HG02588 (cell line): ENCODE results near the gene PCDHGA3.
"Not testable (repeated sequence)": the region's sequence is repeated elsewhere in the genome, so short reads cannot be mapped to it uniquely, and the experiment has no call there.

Experiments used
- ATAC-seq: cut with Tn5 transposase; IDR thresholded peaks from one replicate; pipeline ENCODE4 v1.9.1; 2021; ENCODE audit warnings: mild to moderate bottlenecking, moderate library complexity; ENCODE audit not compliant: unreplicated experiment

The PCDHGA3 gene

DNA sequence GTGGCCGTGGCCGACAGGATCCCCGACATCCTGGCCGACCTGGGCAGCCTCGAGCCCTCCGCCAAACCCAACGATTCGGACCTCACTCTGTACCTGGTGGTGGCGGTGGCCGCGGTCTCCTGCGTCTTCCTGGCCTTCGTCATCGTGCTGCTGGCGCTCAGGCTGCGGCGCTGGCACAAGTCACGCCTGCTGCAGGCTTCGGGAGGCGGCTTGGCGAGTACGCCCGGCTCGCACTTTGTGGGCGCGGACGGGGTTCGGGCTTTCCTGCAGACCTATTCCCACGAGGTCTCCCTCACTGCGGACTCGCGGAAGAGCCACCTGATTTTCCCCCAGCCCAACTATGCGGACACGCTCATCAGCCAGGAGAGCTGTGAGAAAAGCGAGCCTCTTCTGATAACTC lies 2.4 kb downstream of the PCDHGA3 start:
- not testable (repeated sequence) for ATAC-seq

DNA sequence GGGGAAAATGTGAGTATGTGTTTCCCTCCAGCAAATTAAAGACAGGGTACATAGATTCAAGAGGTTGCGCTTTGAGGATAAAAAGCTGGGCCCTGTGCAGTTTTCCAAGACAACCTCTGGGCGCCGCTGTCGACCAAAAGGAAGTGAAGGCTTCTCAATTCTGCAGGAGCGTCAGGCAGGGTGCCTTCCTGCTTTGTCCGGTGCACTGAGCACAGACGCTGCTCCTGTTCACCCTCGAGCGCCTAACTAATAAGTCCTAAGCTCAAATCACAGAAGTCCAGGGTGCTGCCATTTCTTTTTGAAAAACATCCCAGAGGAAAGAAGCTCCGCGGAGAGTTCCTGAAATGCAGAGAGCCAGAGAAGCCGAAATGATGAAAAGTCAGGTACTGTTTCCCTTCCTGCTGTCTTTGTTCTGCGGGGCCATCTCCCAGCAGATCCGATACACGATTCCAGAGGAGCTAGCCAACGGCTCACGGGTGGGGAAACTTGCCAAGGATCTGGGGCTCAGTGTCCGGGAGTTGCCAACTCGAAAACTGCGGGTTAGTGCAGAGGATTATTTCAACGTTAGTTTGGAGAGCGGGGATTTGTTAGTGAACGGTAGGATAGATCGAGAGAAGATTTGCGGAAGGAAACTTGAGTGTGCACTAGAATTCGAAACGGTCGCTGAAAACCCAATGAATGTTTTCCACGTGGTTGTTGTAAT lies 6.4 kb downstream of the PCDHGA3 start, which contains the start of gene PCDHGB1:
PCDHGB1 (plus strand) TSS at position 183 of the 703 bp plus-strand sequence; CDS start at position 345, 162 bp downstream.
- ATAC-seq, result no peak

DNA sequence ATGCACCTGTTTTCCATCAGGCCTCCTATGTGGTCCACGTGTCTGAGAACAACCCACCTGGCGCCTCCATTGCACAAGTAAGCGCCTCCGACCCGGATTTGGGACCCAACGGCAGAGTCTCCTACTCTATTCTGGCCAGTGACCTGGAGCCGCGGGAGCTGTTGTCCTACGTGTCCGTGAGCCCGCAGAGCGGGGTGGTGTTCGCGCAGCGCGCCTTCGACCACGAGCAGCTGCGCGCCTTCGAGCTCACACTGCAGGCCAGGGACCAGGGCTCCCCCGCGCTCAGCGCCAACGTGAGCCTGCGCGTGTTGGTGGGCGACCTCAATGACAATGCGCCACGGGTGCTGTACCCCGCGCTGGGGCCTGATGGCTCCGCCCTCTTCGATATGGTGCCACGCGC lies 8.0 kb downstream of the PCDHGA3 start:
- ATAC-seq, result no peak

DNA sequence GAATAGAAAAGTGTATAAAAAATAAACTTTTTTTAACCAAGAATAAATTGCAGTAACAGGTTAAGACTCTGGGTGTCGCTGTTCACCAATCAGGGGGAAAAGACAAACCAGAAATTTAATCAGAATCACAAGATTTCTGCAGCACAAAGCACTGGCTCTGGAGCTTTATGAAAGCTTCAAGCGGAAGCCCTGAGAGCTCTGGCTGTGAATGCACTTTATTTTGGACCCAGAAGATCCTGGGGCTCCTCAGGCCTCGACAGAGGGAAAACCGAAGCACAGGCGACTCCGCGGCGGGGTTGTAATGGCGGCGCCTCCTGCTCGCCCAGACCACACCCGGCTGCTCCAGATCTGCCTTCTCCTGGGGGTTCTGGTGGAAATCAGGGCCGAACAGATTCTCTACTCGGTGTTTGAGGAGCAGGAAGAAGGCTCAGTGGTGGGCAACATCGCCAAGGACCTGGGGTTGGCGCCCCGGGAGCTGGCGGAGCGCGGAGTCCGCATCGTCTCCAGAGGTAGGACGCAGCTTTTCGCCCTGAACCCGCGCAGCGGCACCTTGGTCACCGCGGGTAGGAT lies 11.4 kb downstream of the PCDHGA3 start, which contains the start of gene PCDHGA4:
PCDHGA4 (plus strand) TSS at position 122 of the 570 bp plus-strand sequence; CDS start at position 209, 87 bp downstream.
- ATAC-seq, result no peak

DNA sequence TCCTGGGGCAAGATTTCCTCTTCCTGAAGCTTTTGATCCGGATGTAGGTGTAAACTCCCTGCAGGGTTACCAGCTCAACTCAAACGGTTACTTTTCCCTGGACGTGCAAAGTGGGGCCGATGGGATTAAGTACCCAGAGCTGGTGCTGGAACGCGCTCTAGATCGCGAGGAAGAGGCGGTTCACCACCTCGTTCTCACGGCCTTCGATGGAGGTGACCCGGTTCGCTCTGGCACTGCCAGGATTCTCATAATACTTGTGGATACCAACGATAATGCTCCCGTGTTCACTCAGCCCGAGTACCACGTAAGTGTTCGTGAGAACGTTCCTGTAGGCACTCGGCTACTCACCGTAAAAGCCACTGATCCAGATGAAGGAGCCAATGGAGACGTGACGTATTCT lies 12.0 kb downstream of the PCDHGA3 start:
- ATAC-seq, result no peak

DNA sequence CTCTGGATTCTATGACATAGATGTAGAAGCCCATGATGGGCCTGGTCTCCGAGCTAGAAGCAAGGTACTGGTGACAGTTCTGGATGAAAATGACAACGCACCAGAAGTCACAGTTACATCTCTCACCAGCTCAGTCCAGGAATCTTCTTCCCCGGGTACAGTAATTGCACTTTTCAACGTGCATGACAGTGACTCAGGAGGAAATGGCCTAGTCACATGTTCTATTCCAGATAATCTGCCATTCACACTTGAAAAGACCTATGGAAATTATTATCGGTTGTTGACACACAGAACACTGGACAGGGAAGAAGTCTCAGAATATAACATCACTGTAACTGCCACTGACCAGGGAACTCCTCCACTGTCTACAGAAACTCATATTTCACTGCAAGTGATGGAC lies 12.5 kb downstream of the PCDHGA3 start:
- no peak for ATAC-seq

DNA sequence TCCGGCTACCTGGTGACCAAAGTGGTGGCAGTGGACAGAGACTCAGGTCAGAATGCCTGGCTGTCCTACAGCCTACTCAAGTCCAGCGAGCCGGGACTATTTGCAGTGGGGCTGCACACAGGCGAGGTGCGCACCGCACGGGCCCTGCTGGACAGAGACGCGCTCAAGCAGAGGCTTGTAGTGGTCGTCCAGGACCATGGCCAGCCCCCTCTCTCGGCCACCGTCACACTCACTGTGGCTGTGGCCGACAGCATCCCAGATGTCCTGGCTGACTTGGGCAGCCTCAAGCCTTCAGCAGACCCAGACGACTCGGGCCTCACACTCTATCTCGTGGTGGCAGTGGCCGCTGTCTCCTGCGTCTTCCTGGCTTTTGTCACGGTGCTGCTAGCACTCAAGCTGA lies 13.3 kb downstream of the PCDHGA3 start:
- no peak for ATAC-seq

DNA sequence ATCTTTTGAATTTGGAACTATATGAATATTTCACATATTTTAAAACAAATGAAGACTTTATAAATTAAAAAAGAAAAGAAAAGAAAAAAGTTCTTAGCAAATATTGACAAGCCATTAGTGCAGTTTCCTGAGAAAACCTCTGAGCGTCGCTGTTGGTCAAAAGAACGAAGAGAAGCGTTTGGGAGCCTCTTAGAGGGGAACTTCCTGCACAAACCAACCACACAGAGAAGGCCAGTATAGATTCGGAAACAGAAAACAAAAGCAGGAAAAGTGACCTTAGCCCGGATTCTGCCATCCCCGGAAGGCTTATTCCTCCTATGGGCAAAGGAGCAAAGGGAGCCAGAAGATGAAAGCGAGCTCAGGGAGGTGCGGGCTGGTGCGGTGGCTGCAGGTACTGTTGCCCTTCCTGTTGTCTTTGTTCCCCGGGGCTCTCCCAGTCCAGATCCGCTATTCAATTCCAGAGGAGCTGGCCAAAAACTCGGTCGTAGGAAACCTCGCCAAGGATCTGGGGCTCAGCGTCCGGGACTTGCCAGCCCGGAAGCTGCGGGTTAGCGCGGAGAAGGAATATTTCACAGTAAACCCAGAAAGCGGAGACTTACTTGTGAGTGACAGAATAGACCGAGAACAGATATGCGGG lies 16.3 kb downstream of the PCDHGA3 start, which contains the start of gene PCDHGB2:
PCDHGB2 (plus strand) TSS at position 205 of the 637 bp plus-strand sequence; CDS start at position 347, 142 bp downstream.
- peak; percentile 46 for ATAC-seq

DNA sequence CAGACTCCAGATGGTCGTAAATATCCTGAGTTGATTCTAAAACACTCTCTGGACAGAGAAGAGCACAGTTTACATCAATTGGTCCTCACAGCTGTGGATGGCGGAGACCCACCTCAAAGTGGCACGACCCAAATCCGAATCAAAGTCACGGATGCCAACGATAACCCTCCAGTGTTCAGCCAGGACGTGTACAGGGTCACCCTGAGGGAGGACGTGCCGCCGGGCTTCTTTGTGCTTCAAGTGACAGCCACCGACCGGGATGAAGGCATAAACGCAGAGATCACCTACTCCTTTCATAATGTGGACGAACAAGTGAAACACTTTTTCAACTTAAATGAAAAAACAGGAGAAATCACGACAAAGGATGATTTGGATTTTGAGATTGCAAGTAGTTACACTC lies 17.1 kb downstream of the PCDHGA3 start:
- ATAC-seq, result no peak

DNA sequence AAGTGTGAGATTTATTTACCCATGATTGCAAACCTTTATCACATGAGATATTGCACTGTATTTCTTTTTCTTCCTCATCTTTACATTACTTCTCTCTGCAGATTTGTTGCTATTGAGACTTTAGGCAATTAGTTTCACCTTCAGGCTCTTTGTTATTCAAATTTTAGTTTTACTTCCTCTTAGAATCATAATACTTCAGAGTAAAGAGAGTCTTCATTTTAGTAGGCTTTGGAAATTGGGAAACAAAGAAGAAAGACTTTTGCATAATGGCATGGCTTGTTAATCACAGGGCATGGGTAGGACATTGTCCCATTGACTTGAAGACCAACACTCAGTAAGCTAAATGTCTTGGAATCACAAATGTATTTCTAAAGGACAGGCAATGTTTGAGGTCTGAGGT lies 19.1 kb downstream of the PCDHGA3 start:
- no peak for ATAC-seq

DNA sequence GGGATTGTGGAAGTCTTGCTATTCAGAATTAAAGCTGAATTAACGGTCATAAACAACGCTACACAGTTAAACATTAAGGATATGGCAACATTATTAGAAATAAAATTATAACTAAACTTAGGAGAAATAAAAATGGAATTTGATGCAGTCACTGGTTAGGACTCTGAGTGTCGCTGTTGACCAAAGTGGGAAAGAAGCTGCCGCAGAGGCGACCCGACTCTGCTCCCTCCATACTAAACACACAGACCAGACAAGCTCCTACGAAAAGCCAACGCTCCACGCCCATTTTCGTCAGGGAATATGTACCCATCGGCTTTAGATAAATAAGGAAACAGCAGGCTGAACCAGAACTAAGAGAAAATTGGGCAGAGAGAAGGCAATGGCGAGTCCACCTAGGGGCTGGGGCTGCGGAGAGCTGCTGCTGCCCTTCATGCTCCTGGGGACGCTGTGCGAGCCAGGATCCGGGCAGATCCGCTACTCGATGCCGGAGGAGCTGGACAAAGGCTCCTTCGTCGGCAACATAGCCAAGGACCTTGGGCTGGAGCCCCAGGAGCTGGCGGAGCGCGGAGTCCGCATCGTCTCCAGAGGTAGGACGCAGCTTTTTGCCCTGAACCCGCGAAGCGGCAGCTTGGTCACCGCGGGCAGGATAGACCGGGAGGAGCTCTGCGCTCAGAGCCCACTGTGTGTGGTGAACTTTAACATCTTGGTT lies 20.5 kb downstream of the PCDHGA3 start, which contains the start of gene PCDHGA5:
PCDHGA5 (plus strand) TSS at position 211 of the 709 bp plus-strand sequence; CDS start at position 380, 169 bp downstream.
- ATAC-seq, result no peak

DNA sequence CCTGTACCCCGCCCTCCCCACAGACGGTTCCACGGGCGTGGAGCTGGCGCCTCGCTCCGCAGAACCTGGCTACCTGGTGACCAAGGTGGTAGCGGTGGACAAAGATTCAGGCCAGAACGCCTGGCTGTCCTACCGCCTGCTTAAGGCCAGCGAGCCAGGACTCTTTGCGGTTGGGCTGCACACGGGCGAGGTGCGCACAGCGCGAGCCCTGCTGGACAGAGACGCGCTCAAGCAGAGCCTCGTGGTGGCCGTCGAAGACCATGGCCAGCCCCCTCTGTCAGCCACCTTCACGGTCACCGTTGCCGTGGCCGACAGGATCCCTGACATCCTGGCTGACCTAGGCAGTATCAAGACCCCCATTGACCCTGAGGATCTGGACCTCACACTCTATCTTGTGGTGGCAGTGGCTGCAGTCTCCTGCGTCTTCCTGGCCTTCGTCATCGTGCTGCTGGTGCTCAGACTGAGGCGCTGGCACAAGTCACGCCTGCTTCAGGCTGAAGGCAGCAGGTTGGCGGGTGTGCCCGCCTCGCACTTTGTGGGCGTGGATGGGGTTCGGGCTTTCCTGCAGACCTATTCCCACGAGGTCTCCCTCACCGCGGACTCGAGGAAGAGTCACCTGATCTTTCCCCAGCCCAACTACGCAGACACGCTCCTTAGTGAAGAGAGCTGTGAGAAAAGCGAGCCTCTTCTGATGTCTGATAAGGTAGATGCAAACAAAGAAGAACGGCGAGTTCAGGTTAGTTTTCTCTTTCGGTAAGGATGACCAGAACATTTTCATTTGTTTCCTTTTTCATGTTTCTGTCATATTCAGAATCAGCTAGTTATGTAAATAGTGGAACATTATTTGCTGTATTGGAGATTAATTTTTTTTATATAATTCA lies 22.6 kb downstream of the PCDHGA3 start:
- ATAC-seq, result no peak

DNA sequence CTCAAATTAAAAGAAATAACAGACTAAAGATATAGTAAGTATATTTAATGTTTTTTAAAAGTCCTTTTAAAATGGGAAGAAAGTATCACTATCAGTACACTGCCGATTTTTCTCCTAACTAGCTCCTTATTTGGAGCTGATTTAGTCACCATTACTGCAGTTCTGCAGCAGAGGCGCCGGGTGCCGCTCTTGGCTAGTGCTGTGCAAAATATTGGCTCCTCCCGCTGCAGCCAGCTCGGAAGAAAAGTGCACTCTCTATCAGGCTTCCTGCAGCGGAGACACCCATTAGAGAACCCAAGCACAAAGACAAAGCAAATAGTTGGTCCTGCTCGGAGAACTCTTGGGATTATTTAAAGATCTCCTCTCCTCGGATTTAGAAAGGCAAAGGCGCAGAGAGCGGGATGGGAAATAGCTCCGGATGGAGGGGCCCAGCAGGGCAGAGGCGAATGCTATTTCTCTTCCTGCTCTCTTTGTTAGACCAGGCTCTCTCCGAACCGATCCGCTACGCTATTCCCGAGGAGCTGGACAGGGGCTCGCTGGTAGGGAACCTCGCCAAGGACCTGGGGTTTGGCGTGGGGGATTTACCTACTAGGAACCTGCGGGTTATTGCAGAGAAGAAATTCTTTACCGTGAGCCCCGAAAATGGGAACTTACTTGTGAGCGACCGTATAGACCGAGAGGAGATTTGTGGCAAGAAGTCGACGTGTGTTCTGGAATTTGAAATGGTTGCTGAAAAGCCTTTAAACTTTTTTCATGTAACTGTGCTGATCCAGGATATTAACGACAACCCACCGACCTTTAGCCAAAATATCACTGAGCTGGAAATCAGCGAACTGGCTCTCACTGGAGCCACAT lies 26.6 kb downstream of the PCDHGA3 start, which contains the start of gene PCDHGB3:
PCDHGB3 (plus strand) TSS at position 249 of the 855 bp plus-strand sequence; CDS start at position 402, 153 bp downstream.
- peak; percentile 97 for ATAC-seq

DNA sequence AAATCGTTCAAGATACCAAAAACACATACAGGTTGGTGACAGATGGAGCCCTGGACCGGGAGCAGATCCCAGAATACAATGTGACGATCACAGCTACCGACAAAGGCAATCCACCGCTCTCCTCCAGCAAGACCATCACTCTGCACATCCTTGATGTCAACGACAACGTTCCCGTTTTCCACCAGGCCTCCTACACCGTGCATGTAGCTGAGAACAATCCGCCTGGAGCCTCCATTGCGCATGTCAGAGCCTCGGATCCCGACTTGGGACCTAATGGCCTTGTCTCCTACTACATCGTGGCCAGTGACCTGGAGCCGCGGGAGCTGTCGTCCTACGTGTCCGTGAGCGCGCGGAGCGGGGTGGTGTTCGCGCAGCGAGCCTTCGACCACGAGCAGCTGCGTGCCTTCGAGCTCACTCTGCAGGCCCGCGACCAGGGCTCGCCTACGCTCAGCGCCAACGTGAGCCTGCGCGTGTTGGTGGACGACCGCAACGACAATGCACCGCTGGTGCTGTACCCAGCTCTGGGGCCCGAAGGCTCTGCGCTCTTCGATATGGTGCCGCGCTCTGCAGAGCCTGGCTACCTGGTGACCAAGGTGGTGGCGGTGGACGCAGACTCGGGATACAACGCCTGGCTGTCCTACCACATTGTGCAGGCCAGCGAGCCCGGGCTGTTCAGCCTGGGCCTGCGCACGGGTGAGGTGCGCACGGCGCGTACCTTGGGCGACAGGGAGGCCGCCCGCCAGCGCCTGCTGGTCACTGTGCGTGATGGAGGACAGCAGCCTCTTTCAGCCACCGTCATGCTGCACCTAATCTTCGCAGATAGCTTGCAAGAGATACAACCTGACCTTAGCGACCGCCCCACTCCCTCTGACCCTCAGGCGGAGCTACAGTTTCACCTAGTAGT lies 28.2 kb downstream of the PCDHGA3 start:
- ATAC-seq, result no peak

DNA sequence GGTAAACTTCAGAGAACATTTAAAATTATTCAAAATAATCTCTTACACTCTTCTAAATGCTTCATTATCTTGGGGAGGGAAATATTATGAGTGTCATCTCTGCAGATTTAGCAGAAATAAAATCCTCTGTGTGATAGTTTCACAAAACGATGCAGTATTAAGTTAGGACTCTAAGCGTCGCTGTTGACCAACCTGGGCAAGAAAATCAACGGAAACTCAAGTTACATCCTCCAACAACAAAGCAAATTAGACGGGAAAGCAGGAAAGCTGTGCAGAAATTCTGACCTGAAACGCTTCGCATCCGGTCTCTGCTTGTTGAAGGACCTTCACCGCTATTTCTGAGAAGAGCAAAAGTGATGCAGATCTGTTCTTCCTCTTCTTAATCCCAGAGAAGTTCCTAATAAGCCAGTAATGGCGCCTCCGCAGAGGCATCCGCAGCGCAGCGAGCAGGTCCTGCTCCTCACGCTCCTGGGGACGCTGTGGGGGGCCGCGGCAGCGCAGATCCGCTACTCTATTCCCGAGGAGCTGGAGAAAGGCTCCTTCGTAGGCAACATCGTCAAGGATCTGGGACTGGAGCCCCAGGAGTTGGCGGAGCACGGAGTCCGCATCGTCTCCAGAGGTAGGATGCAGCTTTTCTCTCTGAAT lies 30.2 kb downstream of the PCDHGA3 start, which contains the start of gene PCDHGA6:
PCDHGA6 (plus strand) TSS at position 219 of the 645 bp plus-strand sequence; CDS start at position 412, 193 bp downstream.
- ATAC-seq, result no peak

DNA sequence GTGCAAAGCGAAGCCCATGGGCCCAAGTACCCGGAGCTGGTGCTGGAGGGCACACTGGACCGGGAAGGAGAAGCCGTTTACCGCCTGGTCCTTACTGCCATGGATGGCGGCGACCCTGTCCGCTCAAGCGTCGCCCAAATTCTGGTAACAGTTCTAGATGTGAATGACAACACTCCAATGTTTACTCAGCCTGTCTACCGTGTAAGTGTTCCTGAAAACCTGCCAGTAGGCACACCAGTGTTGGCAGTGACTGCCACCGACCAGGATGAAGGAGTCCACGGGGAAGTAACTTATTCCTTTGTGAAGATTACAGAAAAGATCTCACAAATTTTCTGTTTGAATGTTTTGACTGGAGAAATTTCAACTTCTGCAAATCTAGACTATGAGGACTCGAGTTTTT lies 31.0 kb downstream of the PCDHGA3 start:
- no peak for ATAC-seq

DNA sequence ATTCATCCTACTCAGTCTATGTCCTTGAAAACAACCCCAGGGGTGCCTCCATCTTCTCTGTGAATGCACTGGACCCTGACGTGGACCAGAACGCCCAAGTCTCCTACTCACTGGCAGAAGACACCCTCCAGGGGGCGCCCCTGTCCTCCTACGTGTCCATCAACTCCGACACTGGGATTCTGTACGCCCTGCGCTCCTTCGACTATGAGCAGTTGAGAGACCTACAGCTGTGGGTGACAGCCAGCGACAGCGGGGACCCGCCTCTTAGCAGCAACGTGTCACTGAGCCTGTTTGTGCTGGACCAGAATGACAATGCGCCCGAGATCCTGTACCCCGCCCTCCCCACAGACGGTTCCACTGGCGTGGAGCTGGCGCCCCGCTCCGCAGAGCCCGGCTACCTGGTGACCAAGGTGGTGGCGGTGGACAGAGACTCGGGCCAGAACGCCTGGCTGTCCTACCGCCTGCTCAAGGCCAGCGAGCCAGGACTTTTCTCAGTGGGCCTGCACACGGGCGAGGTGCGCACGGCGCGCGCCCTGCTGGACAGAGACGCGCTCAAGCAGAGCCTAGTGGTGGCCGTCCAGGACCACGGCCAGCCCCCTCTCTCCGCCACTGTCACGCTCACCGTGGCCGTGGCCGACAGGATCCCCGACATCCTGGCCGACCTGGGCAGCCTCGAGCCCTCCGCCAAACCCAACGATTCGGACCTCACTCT lies 32.0 kb downstream of the PCDHGA3 start:
- not testable (repeated sequence) for ATAC-seq
